WI38 (cell line): ENCODE measurements around the gene SPAG16.

Experiments
- H3K4me3 ChIP-seq: 2 replicates; pipeline ENCODE4 v1.5.1; 2011; ENCODE audit warnings: low read depth, mild to moderate bottlenecking, control low read depth, low read length
- CTCF ChIP-seq: IDR thresholded peaks from 2 replicates; pipeline ENCODE4 v1.5.1; 2012; ENCODE audit warnings: low read depth, mild to moderate bottlenecking, control low read depth, low read length

SPAG16 gene

GRCh38 chr2:213934560-213934959 is 650.3 kb downstream of the SPAG16 start:
- TF ChIP-seq CTCF, result no peak
- H3K4me3 ChIP-seq, result peak overlapping the region; percentile 29

GRCh38 chr2:213958086-213958485 is 673.8 kb downstream of the SPAG16 start:
- TF ChIP-seq CTCF, result no peak

DNA sequence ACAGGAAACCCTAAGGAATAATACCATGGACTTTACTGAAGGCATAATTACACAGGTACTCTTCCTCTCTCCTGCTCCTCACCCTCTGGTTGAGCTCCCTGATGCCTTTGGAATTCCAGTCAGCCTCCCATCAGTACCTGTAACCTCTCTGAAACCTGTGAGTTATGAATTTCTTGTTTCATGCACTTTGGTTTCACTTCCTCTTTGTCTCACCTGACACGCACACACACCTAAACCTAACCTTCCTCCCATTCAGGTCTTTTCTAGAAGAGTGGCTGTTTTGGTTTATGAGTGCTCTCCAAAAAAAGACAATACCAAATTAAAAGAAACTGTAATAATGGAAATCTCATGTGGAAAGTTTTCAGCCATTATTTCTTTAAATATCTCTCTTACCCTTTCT is 675.3 kb downstream of the SPAG16 start:
- TF ChIP-seq CTCF, result no peak
- H3K4me3 ChIP-seq, result no peak overlapping the region

More at GRCh38 chr2:213958086-213958485, 673.8 kb downstream of the SPAG16 start:
- no peak overlapping the region for H3K4me3 ChIP-seq

- TF ChIP-seq CTCF, result no peak
Measured at GRCh38 chr2:213971536-213971935, 687.3 kb downstream of the SPAG16 start.

DNA sequence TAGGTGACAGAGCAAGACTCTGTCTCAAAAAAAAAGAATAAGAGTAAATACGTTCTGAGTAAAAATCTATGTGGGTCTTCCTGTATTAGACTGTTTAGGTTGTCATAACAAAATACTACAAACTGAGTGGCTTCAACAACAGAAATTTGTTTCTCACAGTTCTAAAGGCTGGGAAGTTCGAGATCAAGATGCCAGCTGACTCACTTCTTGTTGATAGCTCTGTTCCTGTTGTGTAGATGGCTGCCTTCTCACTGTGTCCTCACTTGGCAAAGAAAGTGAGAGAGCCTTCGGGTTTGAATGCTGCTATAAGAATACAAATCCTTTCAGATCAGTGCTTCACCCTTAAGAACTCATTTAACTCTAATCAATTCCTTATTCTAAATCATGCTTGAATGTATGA is 696.6 kb downstream of the SPAG16 start:
- no peak for TF ChIP-seq CTCF
- no peak overlapping the region for H3K4me3 ChIP-seq

More at GRCh38 chr2:213971536-213971935, 687.3 kb downstream of the SPAG16 start:
- H3K4me3 ChIP-seq, result no peak overlapping the region

DNA sequence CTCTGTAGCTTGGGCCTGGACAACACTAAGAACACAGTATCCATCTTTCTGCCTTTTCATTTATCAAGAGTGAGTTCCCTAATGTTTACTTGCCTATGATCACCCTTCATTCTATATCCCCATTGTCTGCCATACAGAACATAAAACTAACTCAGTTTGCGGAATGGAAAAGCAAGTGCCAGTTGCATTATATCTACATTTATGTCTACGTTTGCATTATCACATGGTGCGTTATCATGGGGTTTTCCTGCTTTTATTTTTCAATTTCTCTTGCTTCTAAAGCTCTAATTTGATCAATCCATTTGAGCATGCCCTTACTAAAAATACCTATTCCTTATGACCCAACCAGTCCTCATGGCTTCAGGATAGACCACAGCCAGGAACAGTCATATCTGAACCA is 704.9 kb downstream of the SPAG16 start:
- H3K4me3 ChIP-seq, result no peak overlapping the region
- TF ChIP-seq CTCF, result no peak

DNA sequence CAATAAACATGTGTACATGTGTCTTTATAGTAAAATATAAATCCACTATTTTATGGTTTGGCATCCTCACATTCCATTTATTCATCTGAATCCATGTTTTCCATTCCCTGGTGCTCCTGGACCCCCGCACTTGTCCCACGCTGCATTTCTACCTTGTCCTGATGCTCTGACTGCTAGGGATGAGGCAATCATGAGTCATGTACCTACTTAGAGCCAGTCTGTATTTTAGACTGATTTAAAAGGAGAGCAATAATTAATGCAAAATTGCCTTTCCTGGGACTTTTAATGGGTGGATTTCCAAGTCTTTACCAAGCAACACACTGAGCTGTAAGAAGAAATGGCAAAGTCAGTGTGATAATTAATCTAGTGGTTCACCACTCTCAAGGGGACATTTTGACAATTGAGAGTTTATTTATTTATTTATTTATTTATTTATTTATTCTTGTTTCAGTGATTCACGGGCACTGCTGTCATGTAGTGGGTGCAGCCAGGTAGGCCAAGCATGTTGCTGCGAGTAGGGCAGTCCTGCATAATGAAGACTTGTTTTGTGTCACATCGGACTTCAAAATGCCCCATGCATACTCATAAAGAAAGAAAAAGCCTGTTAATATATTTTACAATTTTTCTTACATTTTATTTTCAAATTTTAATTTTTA is 707.3 kb downstream of the SPAG16 start:
- H3K4me3 ChIP-seq, result no peak overlapping the region
- TF ChIP-seq CTCF, result no peak
